Measurements from ENCODE around the gene LRRC70. TPM values are rescaled to one million over a fixed set of nuclear protein-coding genes. Genes with fewer than 3 reads are reported as not detected.
"Not testable (repeated sequence)": the region's sequence is repeated elsewhere in the genome, so short reads cannot be mapped to it uniquely, and the experiment has no call there.

LRRC70 gene
- total RNA-seq, 4 donors from 2014 or later: 1.0 to 3.6 (median 2.3) TPM

- no peak overlapping the region for H3K4me3 ChIP-seq
- peaks cover 7 to 50% (median 18%) of the 10 kb centered on the region in 4 donors for H3K36me3 ChIP-seq
- no peak for DNase-seq (ENCODE audit: extremely low spot score)
- H3K4me1 ChIP-seq: no peaks in the 10 kb centered on the region
- no peak overlapping the region for H3K27ac ChIP-seq (replicated peaks in 1 of 4)
- WGBS: 78% methylated on average over 2 of the region's 2 CpGs
- H3K27me3 ChIP-seq: no peaks in the 10 kb centered on the region
- peaks cover 0 to 18% (median 3%) of the 10 kb centered on the region in 4 donors for H3K9me3 ChIP-seq
- intact Hi-C loops (cut with DNase I): no loop called here
- no peak for TF ChIP-seq POLR2A (IDR thresholded peaks at IDR 0.05; ENCODE audit: low read depth)
- no peak for TF ChIP-seq CTCF (IDR thresholded peaks at IDR 0.05)
- no peak for TF ChIP-seq POLR2AphosphoS5 (IDR thresholded peaks at IDR 0.05)
- no peak for TF ChIP-seq EP300 (IDR thresholded peaks at IDR 0.05)
Measured at GRCh38 chr5:62564101-62564500, 14.5 kb upstream of the LRRC70 start.

- Histone ChIP-seq H3K9me3 (peaks cover 0 to 18% (median 3%) of the 10 kb centered on the region in 4 donors), H3K36me3 (peaks cover 6 to 38% (median 13%) of the 10 kb centered on the region in 4 donors)
- H3K27ac ChIP-seq (replicated peaks in 1 of 4); intact Hi-C loops (cut with DNase I); DNase-seq (ENCODE audit: extremely low spot score); H3K4me3 ChIP-seq; H3K4me1 ChIP-seq; H3K27me3 ChIP-seq: not testable (repeated sequence)
- 79% methylated on average over 3 of the region's 3 CpGs for WGBS
Measured at GRCh38 chr5:62565740-62566139, 12.9 kb upstream of the LRRC70 start.

GRCh38 chr5:62568143-62568542 lies 10.5 kb upstream of the LRRC70 start:
- WGBS: 94% methylated on average over 4 of the region's 4 CpGs
- intact Hi-C loops (cut with DNase I): no loop called here
- TF ChIP-seq POLR2A (IDR thresholded peaks at IDR 0.05; ENCODE audit: low read depth): no peak
- no peak for TF ChIP-seq POLR2AphosphoS5 (IDR thresholded peaks at IDR 0.05)
- no peak for TF ChIP-seq EP300 (IDR thresholded peaks at IDR 0.05)
- no peak for TF ChIP-seq CTCF (IDR thresholded peaks at IDR 0.05)
- no peak for DNase-seq (ENCODE audit: extremely low spot score)
- no peak overlapping the region for H3K27ac ChIP-seq (replicated peaks in 1 of 4)
- peaks cover 0 to 18% (median 3%) of the 10 kb centered on the region in 4 donors for H3K9me3 ChIP-seq
- H3K4me3 ChIP-seq: no peak overlapping the region
- no peaks in the 10 kb centered on the region for H3K4me1 ChIP-seq
- peaks cover 0 to 24% (median 10%) of the 10 kb centered on the region in 4 donors for H3K36me3 ChIP-seq
- H3K27me3 ChIP-seq: no peaks in the 10 kb centered on the region

- no peak for DNase-seq (ENCODE audit: extremely low spot score)
- 90% methylated on average over 2 of the region's 2 CpGs for WGBS
- TF ChIP-seq POLR2A (IDR thresholded peaks at IDR 0.05; ENCODE audit: low read depth) (no peak), POLR2AphosphoS5 (IDR thresholded peaks at IDR 0.05) (no peak), CTCF (IDR thresholded peaks at IDR 0.05) (no peak), EP300 (IDR thresholded peaks at IDR 0.05) (no peak)
- intact Hi-C loops (cut with DNase I): no loop called here
- no peak overlapping the region for H3K27ac ChIP-seq (replicated peaks in 1 of 4)
- H3K9me3 ChIP-seq: peaks cover 0 to 18% (median 3%) of the 10 kb centered on the region in 4 donors
- no peak overlapping the region for H3K4me3 ChIP-seq
- H3K4me1 ChIP-seq: no peaks in the 10 kb centered on the region
- H3K36me3 ChIP-seq: peaks cover 0 to 24% (median 10%) of the 10 kb centered on the region in 4 donors
- no peaks in the 10 kb centered on the region for H3K27me3 ChIP-seq
Measured at GRCh38 chr5:62568800-62569432, 9.7 kb upstream of the LRRC70 start.

- Histone ChIP-seq H3K9me3 (peaks cover 0 to 18% (median 3%) of the 10 kb centered on the region in 4 donors), H3K27ac (replicated peaks in 1 of 4) (no peak overlapping the region), H3K4me1 (no peaks in the 10 kb centered on the region), H3K4me3 (no peak overlapping the region), H3K36me3 (peaks cover 0 to 24% (median 10%) of the 10 kb centered on the region in 4 donors), H3K27me3 (no peaks in the 10 kb centered on the region)
- WGBS: 78% methylated on average over 1 of the region's 1 CpG
- no peak for DNase-seq (ENCODE audit: extremely low spot score)
- no peak for TF ChIP-seq POLR2AphosphoS5 (IDR thresholded peaks at IDR 0.05)
- no peak for TF ChIP-seq CTCF (IDR thresholded peaks at IDR 0.05)
- no peak for TF ChIP-seq EP300 (IDR thresholded peaks at IDR 0.05)
- no peak for TF ChIP-seq POLR2A (IDR thresholded peaks at IDR 0.05; ENCODE audit: low read depth)
- intact Hi-C loops (cut with DNase I): no loop called here
Measured at GRCh38 chr5:62569470-62569869, 9.1 kb upstream of the LRRC70 start.
